ENCODE results near the gene CCDC91.

- TF ChIP-seq, protein P1, sequence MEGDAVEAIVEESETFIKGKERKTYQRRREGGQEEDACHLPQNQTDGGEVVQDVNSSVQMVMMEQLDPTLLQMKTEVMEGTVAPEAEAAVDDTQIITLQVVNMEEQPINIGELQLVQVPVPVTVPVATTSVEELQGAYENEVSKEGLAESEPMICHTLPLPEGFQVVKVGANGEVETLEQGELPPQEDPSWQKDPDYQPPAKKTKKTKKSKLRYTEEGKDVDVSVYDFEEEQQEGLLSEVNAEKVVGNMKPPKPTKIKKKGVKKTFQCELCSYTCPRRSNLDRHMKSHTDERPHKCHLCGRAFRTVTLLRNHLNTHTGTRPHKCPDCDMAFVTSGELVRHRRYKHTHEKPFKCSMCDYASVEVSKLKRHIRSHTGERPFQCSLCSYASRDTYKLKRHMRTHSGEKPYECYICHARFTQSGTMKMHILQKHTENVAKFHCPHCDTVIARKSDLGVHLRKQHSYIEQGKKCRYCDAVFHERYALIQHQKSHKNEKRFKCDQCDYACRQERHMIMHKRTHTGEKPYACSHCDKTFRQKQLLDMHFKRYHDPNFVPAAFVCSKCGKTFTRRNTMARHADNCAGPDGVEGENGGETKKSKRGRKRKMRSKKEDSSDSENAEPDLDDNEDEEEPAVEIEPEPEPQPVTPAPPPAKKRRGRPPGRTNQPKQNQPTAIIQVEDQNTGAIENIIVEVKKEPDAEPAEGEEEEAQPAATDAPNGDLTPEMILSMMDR (IDR thresholded peaks at IDR 0.05; ENCODE audit: low read depth, low read length), result no peak
- no peak for TF ChIP-seq EZH2phosphoT487 (IDR thresholded peaks at IDR 0.05; ENCODE audit: low read depth)
Observed at GRCh38 chr12:28539691-28540323, 349.6 kb downstream of the CCDC91 start.
